GM10266 (cell line): ENCODE data around the gene ITGB5.

ENCODE experiments used
- DNase-seq: peaks from one replicate; pipeline ENCODE4 v3.0.0; 2012; ENCODE audit errors: extremely low spot score
- CTCF ChIP-seq: IDR thresholded peaks from 2 replicates; pipeline ENCODE4 v1.5.1; 2012; ENCODE audit warnings: mild to moderate bottlenecking, low read depth; ENCODE audit not compliant: control insufficient read depth, insufficient read depth; ENCODE audit errors: missing control alignments

The ITGB5 gene

GRCh38 chr3:124843506-124844177, 43.5 kb downstream of the ITGB5 start:
- TF ChIP-seq CTCF: no peak

GRCh38 chr3:124843047-124843446, 44.1 kb downstream of the ITGB5 start:
- DNase-seq: no peak
- no peak for TF ChIP-seq CTCF

More at GRCh38 chr3:124843506-124844177, 43.5 kb downstream of the ITGB5 start:
- no peak for DNase-seq

GRCh38 chr3:124841517-124841916, 45.6 kb downstream of the ITGB5 start:
- DNase-seq: no peak
- TF ChIP-seq CTCF: no peak

GRCh38 chr3:124840331-124840730, 46.8 kb downstream of the ITGB5 start:
- TF ChIP-seq CTCF: no peak
- DNase-seq: no peak

GRCh38 chr3:124839896-124840295, 47.3 kb downstream of the ITGB5 start:
- no peak for DNase-seq
- no peak for TF ChIP-seq CTCF

- no peak for DNase-seq
- no peak for TF ChIP-seq CTCF
These were observed 48.2 kb downstream of the ITGB5 start for GRCh38 chr3:124838963-124839362.

GRCh38 chr3:124837730-124838186, 49.4 kb downstream of the ITGB5 start:
- DNase-seq: no peak
- TF ChIP-seq CTCF: no peak
